Measurements from ENCODE around the gene MACROD1.

DNA sequence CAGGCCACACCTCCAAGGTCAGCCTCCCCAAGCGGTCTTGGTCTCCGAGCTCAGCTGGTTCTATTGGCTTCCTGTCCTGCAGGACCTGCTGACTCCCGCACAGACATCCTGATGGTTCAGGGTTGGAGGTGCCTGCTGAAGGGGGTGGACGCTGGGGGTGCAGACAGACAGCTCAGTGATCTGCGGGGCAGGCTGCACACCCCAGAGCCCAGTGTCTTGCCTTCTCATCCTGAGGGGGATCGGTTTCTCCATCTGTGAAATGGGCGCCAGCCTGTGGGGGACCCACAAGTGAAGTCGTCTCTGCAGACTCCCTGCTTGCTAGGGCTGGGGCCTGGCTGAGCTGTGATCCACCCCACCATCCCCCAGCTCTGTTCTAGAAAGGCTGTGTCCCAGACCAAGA lies 116.4 kb downstream of the MACROD1 start:
- TF ChIP-seq, protein P1, sequence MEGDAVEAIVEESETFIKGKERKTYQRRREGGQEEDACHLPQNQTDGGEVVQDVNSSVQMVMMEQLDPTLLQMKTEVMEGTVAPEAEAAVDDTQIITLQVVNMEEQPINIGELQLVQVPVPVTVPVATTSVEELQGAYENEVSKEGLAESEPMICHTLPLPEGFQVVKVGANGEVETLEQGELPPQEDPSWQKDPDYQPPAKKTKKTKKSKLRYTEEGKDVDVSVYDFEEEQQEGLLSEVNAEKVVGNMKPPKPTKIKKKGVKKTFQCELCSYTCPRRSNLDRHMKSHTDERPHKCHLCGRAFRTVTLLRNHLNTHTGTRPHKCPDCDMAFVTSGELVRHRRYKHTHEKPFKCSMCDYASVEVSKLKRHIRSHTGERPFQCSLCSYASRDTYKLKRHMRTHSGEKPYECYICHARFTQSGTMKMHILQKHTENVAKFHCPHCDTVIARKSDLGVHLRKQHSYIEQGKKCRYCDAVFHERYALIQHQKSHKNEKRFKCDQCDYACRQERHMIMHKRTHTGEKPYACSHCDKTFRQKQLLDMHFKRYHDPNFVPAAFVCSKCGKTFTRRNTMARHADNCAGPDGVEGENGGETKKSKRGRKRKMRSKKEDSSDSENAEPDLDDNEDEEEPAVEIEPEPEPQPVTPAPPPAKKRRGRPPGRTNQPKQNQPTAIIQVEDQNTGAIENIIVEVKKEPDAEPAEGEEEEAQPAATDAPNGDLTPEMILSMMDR (IDR thresholded peaks at IDR 0.05), result no peak
- no peak for TF ChIP-seq POLR2A (IDR thresholded peaks at IDR 0.05)

Measured in adrenal gland (tissue), 5 donors.